K562 (cell line): ENCODE measurements around the gene SLMAP. TPM values are rescaled to one million over a fixed set of nuclear protein-coding genes. Genes with fewer than 3 reads are reported as not detected.

ENCODE experiments used
- ATAC-seq: fragments of 200-7000 bp; cut with Tn5 transposase; 3 replicates; pipeline ENCODE4 v1.9.1; 2020; ENCODE audit warnings: moderate library complexity
- BruUV-seq: library from RNA; stranded (reverse); fragments of 400-500 nt; replicated peaks from 2 replicates; lab custom pipeline; 2021; lab: Mats Ljungman, UMichigan
- CTCF ChIA-PET: fragments of 300-600 bp; formaldehyde crosslinking; extraction: SDS; loops from one replicate; lab custom pipeline; 2021; ENCODE audit warnings: low intra/inter-chr PET ratio; lab: Yijun Ruan, JAX
- POLR2A ChIA-PET: fragments of 300-600, 350-650 bp; sonication (Branson Sonifier 250); formaldehyde crosslinking; extraction: SDS; loops from one replicate; lab custom pipeline; 2021; ENCODE audit warnings: antibody characterized with exemption, inconsistent platforms; lab: Yijun Ruan, JAX
- DNase-seq, 4 experiments: peaks; one replicate each; pipeline versions ENCODE4 v3.0.0 to v3.0.0-alpha.2; 2011 to 2018; ENCODE audit warnings: low spot score in 3 of 4, mixed read lengths in 3 of 4; ENCODE audit errors: extremely low read depth in 1 of 4
- FAIRE-seq: peaks from 2 replicates; lab custom pipeline; 2011; peaks lifted over from hg19 to GRCh38; lab: Jason Lieb, UNC
- H2AFZ ChIP-seq: 2 replicates; pipeline ENCODE4 v1.6.0; 2011; ENCODE audit warnings: low read depth, low read length, control low read depth, inconsistent platforms
- H3K27ac ChIP-seq: fragments of 200-600 bp; 3 replicates; pipeline ENCODE4 v1.8.0; 2011; ENCODE audit warnings: low read depth, mild to moderate bottlenecking, control low read depth, inconsistent platforms, low read length, moderate library complexity, mixed read lengths; ENCODE audit errors: extremely low read depth
- H3K27me3 ChIP-seq, 2 experiments: fragments of 300-600 bp in 1 of 2; 2 replicates in 1 of 2; 3 replicates in 1 of 2; pipeline versions ENCODE4 v1.6.0 to v1.8.0; 2011; ENCODE audit warnings: inconsistent platforms in 2 of 2, low read length in 2 of 2, mild to moderate bottlenecking in 1 of 2, mixed read lengths in 1 of 2, moderate library complexity in 1 of 2; ENCODE audit not compliant: control insufficient read depth in 2 of 2, insufficient read depth in 2 of 2
- H3K36me3 ChIP-seq: fragments of 300-600 bp; 3 replicates; pipeline ENCODE4 v1.8.0; 2011; ENCODE audit warnings: mild to moderate bottlenecking, low read length, inconsistent platforms; ENCODE audit not compliant: control insufficient read depth, insufficient read depth
- H3K4me1 ChIP-seq, 2 experiments: fragments of 200-600 bp in 1 of 2; replicated peaks in 1 of 2; 2 replicates in 1 of 2; 3 replicates in 1 of 2; pipeline versions ENCODE4 v1.5.1 to v1.8.0; 2011; ENCODE audit warnings: inconsistent platforms in 2 of 2, low read length in 2 of 2, mild to moderate bottlenecking in 1 of 2, mixed read lengths in 1 of 2, moderate library complexity in 1 of 2; ENCODE audit not compliant: control insufficient read depth in 2 of 2, insufficient read depth in 2 of 2
- H3K4me2 ChIP-seq: 2 replicates; pipeline ENCODE4 v1.6.1; 2011; ENCODE audit warnings: low read length, control low read depth, inconsistent platforms, mixed read lengths; ENCODE audit not compliant: insufficient read depth
- H3K4me3 ChIP-seq: fragments of 200-600 bp; sonication (generic), shearing (Covaris generic); 2 replicates; pipeline ENCODE4 v1.5.1; 2016; ENCODE audit warnings: control low read depth, inconsistent platforms
- H3K79me2 ChIP-seq: fragments of 200-600 bp; 3 replicates; pipeline ENCODE4 v1.8.0; 2011; ENCODE audit warnings: low read length, inconsistent platforms; ENCODE audit not compliant: control insufficient read depth, insufficient read depth
- H3K9ac ChIP-seq, 2 experiments: 2 replicates each; pipeline versions ENCODE4 v1.6.0 to v1.6.1; 2011; ENCODE audit warnings: low read depth in 2 of 2, low read length in 2 of 2, control low read depth in 1 of 2, inconsistent platforms in 1 of 2, mild to moderate bottlenecking in 1 of 2, mixed read lengths in 1 of 2; ENCODE audit not compliant: insufficient read depth in 1 of 2
- H3K9me1 ChIP-seq: one replicate; pipeline ENCODE4 v1.6.0; 2011; ENCODE audit warnings: inconsistent platforms, mild to moderate bottlenecking, low read length, moderate library complexity; ENCODE audit not compliant: control insufficient read depth, insufficient read depth
- H3K9me3 ChIP-seq: replicated peaks from 2 replicates; pipeline ENCODE4 v1.5.1; 2011; ENCODE audit warnings: low read depth, low read length, inconsistent platforms; ENCODE audit not compliant: control insufficient read depth, insufficient read depth
- H4K20me1 ChIP-seq: replicated peaks from 2 replicates; pipeline ENCODE4 v1.6.1; 2011; ENCODE audit warnings: low read length, inconsistent platforms, mixed read lengths; ENCODE audit not compliant: control insufficient read depth, insufficient read depth
- BACH1 ChIP-seq: fragments of 200-800 bp; sonication (Bioruptor generic); IDR thresholded peaks from 2 replicates; pipeline ENCODE4 v1.6.1; 2016; ENCODE audit warnings: missing genetic modification characterization, missing compliant biosample characterization
- CCNT2 ChIP-seq: IDR thresholded peaks from 2 replicates; pipeline ENCODE4 v1.6.1; 2011; ENCODE audit warnings: borderline replicate concordance, low read depth, mild to moderate bottlenecking, moderate library complexity, mixed read lengths, low read length; ENCODE audit not compliant: insufficient read length; ENCODE audit errors: extremely low read depth
- CREBBP ChIP-seq: IDR thresholded peaks from one replicate; pipeline ENCODE4 v1.6.1; 2012; ENCODE audit warnings: low read depth, mild to moderate bottlenecking, control low read depth, inconsistent platforms, low read length
- ELF4 ChIP-seq: fragments of 450-650 bp; formaldehyde crosslinking; IDR thresholded peaks from 2 replicates; pipeline ENCODE4 v1.4.0; 2022; ENCODE audit warnings: missing genetic modification characterization
- GABPA ChIP-seq: fragments of 200-800 bp; sonication (Bioruptor generic); conservative IDR thresholded peaks from 2 replicates; pipeline ENCODE4 v1.6.1; 2016; ENCODE audit warnings: low read depth, missing genetic modification characterization, missing compliant biosample characterization
- HDAC6 ChIP-seq: IDR thresholded peaks from 2 replicates; pipeline ENCODE4 v1.6.1; 2012; ENCODE audit warnings: low read depth, mild to moderate bottlenecking, control low read depth, inconsistent platforms, low read length, moderate library complexity
- KLF1 ChIP-seq: fragments of 450-650 bp; IDR thresholded peaks from 2 replicates; pipeline ENCODE4 v1.6.1; 2016; ENCODE audit warnings: missing genetic modification characterization, missing compliant biosample characterization
- MECOM ChIP-seq: fragments of 250-450 bp; sonication (Bioruptor Pico); IDR thresholded peaks from 2 replicates; pipeline ENCODE4 v1.8.0; 2022; ENCODE audit warnings: inconsistent platforms
- NKRF ChIP-seq: fragments of 450-650 bp; IDR thresholded peaks from 2 replicates; pipeline ENCODE4 v1.6.1; 2016; ENCODE audit warnings: borderline replicate concordance
- POLR2B ChIP-seq: fragments of 450-650 bp; IDR thresholded peaks from 2 replicates; pipeline ENCODE4 v1.6.1; 2018; ENCODE audit warnings: low read depth; ENCODE audit not compliant: partially characterized antibody
- RBM22 ChIP-seq: fragments of 200-400 bp; formaldehyde crosslinking; IDR thresholded peaks from 2 replicates; pipeline ENCODE4 v1.6.1; 2018; ENCODE audit warnings: low read length, low read depth; ENCODE audit not compliant: poor library complexity, severe bottlenecking
- RFX1 ChIP-seq: fragments of 450-650 bp; IDR thresholded peaks from 2 replicates; pipeline ENCODE4 v1.6.1; 2016; ENCODE audit warnings: mild to moderate bottlenecking, moderate library complexity
- SMARCA4 ChIP-seq: fragments of 450-650 bp; IDR thresholded peaks from 2 replicates; pipeline ENCODE4 v1.6.1; 2016
- SRF ChIP-seq, 2 experiments: fragments of 250-450, 450-650 bp in 1 of 2; sonication (Bioruptor Pico) in 1 of 2; sonication (generic) in 1 of 2; formaldehyde crosslinking; IDR thresholded peaks; 2 replicates each; pipeline versions ENCODE4 v1.5.0 to v1.5.1; 2020 to 2022; ENCODE audit warnings: mild to moderate bottlenecking in 1 of 2, missing genetic modification reagents in 1 of 2
- SRSF7 ChIP-seq: fragments of 200-400 bp; formaldehyde crosslinking; optimal IDR thresholded peaks from 2 replicates; pipeline ENCODE3; 2017; ENCODE audit warnings: mild to moderate bottlenecking, low read depth, low read length
- ZNF3 ChIP-seq: fragments of 250-450 bp; sonication (Bioruptor Pico); IDR thresholded peaks from 2 replicates; pipeline ENCODE4 v1.5.0; 2021; ENCODE audit warnings: mild to moderate bottlenecking, moderate library complexity
- ZNF79 ChIP-seq: fragments of 250-450 bp; sonication (Bioruptor Pico); IDR thresholded peaks from 2 replicates; pipeline ENCODE4 v1.4.0; 2020; ENCODE audit warnings: low read depth, mild to moderate bottlenecking, moderate library complexity
- whole genome bisulfite sequencing: fragments of 100-300 bp; shearing (Covaris generic); methylation state at CpG from one replicate; pipeline ENCODE4 v1.1.6; 2016; ENCODE audit warnings: low coverage, mixed read lengths; ENCODE audit not compliant: insufficient coverage; ENCODE audit errors: missing lambda C conversion rate; 5-methylcytosine and 5-hydroxymethylcytosine counted together
- in situ Hi-C: fragments of 300-500 bp; cut with MboI; formaldehyde crosslinking; loops from 4 replicates; pipeline ENCODE4 v1.15.0; 2018; ENCODE audit warnings: inconsistent platforms, mixed read lengths
- intact Hi-C: fragments of 100-400 bp; cut with micrococcal nuclease; formaldehyde crosslinking; loops from 2 replicates; pipeline ENCODE4 v1.14.2; 2022
- polyA plus RNA-seq, 8 experiments: library from polyadenylated mRNA; depleted of rRNA in 4 of 8; stranded (reverse) in 5 of 8; unstranded in 3 of 8; fragments of >200 nt; fragmentation: Nextera tagmentation in 2 of 8; fragmentation: Illumina TruSeq in 1 of 8; extraction: Ambion mirVana in 2 of 8; extraction: Trizol in 1 of 8; gene quantifications; 2 replicates each; pipeline versions ENCODE4 v1.2.1 to v1.2.3, GENCODE V29; 2011 to 2014; ENCODE audit warnings: inconsistent platforms in 1 of 8, missing spikeins in 1 of 8
- total RNA-seq, 7 experiments: library from RNA; depleted of rRNA in 6 of 7; stranded (reverse); fragments of >200 nt in 6 of 7; fragmentation: Illumina TruSeq in 2 of 7; extraction: Trizol in 2 of 7; gene quantifications; 2 replicates each; pipeline versions ENCODE4 v1.2.1 to v1.2.3, GENCODE V29; 2011 to 2021; ENCODE audit warnings: low replicate concordance in 1 of 7
- TF ChIP-seq, protein P1 (sequence below): fragments of 200-800 bp; sonication (Bioruptor generic); IDR thresholded peaks from 2 replicates; pipeline ENCODE4 v1.6.1; 2017; ENCODE audit warnings: missing genetic modification characterization, missing compliant biosample characterization

SLMAP gene
- total and polyA plus RNA-seq, 9 of the 15 experiments (the other 6 are each of a cell fraction or from before 2014, with no cell fraction given) = 12.1 to 50.7 (median 28.3) TPM

DNA sequence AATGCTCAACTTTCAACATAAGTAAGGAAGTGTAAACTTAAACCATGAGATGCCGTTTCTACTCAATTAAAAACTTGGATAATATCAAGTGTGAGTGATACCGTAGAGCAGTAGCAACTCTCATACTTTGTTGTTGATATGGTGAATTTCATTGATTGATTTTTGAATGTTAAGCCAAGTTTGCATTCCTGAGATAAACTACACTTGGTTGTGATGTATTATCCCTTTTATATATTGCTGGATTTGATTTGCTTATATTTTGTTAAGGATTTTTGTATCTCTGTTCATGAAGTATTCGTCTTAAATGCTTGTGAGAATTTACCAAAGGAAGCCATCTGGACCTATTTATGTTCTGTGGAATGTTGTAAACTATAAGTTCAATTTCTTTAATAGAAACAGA is 21.7 kb downstream of the SLMAP start:
- FAIRE-seq = no peak

More for the DNA sequence above, 21.7 kb downstream of the SLMAP start:
- no peaks in the 10 kb centered on the region for H4K20me1 ChIP-seq
- peaks cover 81% of the 10 kb centered on the region for H3K79me2 ChIP-seq
- in situ Hi-C loops (no loop called here), intact Hi-C loops (no loop called here)
- H3K36me3 ChIP-seq = peaks cover 5% of the 10 kb centered on the region; the same call in 1 of the 3 replicates
- ChIA-PET POLR2A (no interaction called here), CTCF (no interaction called here)
- H3K9me3 ChIP-seq = no peaks in the 10 kb centered on the region
- H2AFZ ChIP-seq = no peak overlapping the region
- no peaks in the 10 kb centered on the region for H3K27me3 ChIP-seq
- peaks cover under 1 to 3% of the 10 kb centered on the region in 2 experiments; a peak in 3 of 5 replicates for H3K4me1 ChIP-seq
- 48% methylated on average over 3 of the region's 3 CpGs for WGBS
- BruUV-seq = no TSS peak
- no peak overlapping the region for H3K9ac ChIP-seq
- DNase-seq = no peak
- ATAC-seq = no peak
- no peak overlapping the region for H3K27ac ChIP-seq
- H3K9me1 ChIP-seq = no peaks in the 10 kb centered on the region
- TF ChIP-seq HDAC6 (no peak), GABPA (no peak), KLF1 (tag) (no peak), CREBBP (no peak), SRSF7 (no peak), BACH1 (tag) (no peak), ELF4 (CRISPR knock-in tag) (no peak), NKRF (no peak), ZNF79 (CRISPR knock-in tag) (no peak), RFX1 (no peak), SRF (CRISPR knock-in tag; IDR thresholded peaks at IDR 0.05) (no peak), ZNF3 (CRISPR knock-in tag) (no peak), CCNT2 (no peak), POLR2B (no peak), SMARCA4 (no peak), RBM22 (no peak), MECOM (CRISPR knock-in tag) (no peak)
- TF ChIP-seq, protein P1, sequence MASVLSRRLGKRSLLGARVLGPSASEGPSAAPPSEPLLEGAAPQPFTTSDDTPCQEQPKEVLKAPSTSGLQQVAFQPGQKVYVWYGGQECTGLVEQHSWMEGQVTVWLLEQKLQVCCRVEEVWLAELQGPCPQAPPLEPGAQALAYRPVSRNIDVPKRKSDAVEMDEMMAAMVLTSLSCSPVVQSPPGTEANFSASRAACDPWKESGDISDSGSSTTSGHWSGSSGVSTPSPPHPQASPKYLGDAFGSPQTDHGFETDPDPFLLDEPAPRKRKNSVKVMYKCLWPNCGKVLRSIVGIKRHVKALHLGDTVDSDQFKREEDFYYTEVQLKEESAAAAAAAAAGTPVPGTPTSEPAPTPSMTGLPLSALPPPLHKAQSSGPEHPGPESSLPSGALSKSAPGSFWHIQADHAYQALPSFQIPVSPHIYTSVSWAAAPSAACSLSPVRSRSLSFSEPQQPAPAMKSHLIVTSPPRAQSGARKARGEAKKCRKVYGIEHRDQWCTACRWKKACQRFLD (CRISPR knock-in tag) = no peak
- H3K4me3 ChIP-seq = no peak overlapping the region
- H3K4me2 ChIP-seq = no peak overlapping the region
